ENCODE data around the gene SLC19A3. TPM values are rescaled to one million over a fixed set of nuclear protein-coding genes. Genes with fewer than 3 reads are reported as not detected.

SLC19A3 gene
- 0.14 and 2.4 TPM in 2 replicates for total RNA-seq

GRCh38 chr2:227717687-227718567, at the start of gene SLC19A3:
TSS of gene SLC19A3 (minus strand) at chr2:227718028. CDS start at chr2:227702318, 15,710 bp downstream.

DNA sequence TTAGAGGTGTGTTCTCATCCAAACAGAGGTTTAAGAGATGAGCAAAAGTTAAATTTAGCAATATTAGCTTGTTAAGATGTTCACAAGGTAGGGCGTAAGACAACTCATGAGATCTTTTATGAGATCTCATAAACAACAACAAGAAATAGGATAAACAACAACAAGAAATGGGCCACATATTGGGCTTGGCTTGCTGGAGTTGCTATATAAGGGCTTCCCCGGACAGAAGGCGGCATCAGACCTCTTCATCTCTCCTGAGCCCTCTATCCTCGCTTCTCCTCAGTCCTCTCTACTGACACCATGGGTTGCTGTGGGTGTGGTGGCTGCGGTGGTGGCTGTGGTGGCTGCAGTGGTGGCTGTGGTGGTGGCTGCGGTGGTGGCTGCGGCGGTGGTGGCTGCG, 27.8 kb upstream of the SLC19A3 start, which contains the start of gene SCYGR8:
Gene SCYGR8 (plus strand): TSS at position 301 of the 400 bp plus-strand sequence. CDS start 0 bp downstream, at position 301.

GRCh38 chr2:227728035-227728434, 10.2 kb upstream of the SLC19A3 start, which contains the start of gene SCYGR7:
TSS of gene SCYGR7 (plus strand) at chr2:227728335. CDS start at chr2:227728335, 0 bp downstream.

DNA sequence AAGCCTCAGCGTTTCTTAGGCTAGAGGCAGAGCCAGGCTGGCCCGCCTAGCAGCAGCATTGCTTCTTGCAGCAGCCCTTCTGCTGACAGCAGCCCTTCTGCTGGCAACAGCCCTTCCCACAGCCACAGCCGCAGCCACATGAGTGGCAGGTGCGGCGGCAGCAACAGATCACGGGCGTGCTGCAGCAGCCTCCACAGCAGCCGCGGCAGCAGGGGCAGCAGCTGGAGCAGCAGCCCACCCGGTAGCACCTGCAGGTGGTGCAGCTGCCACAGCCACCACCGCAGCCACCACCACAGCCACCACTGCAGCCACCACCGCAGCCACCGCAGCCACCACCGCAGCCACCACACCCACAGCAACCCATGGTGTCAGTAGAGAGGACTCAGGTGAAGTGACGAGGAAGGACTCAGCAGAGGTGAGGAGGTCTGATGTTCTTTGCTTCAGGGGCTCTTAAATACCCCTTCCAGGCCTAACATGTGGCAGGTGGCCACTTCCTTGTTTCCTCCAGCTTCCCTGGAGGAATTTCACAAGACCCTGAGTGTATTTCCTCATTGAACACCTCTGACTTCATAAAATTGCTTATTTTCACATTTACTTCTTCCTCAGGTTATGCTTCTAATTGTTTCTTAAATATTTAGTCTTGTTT, 6.7 kb upstream of the SLC19A3 start, which contains the start of gene SCYGR6:
Gene SCYGR6 (minus strand): TSS at position 364 of the 646 bp plus-strand sequence. CDS start 0 bp downstream, at position 364.

GRCh38 chr2:227666631-227667170, 51.1 kb downstream of the SLC19A3 start, which contains the start of gene SCYGR5:
TSS of gene SCYGR5 (plus strand) at chr2:227666804. CDS start at chr2:227666804, 0 bp downstream.

Small RNA genes within 50 kb of the gene (small RNA-seq; reads per million reads assigned to genes)
- gene RNA5SP121 (ENCODE audit: low replicate concordance): 1.0 reads per million, percentile 45 among the genes with 10 or more reads in this experiment

Other genes starting within 250 kb of the SLC19A3 start
- gene AGFG1, start 245.9 kb downstream of the SLC19A3 start, total RNA-seq: 85.8 and 98.6 TPM in 2 replicates
- gene SCYGR2, start 119.1 kb downstream of the SLC19A3 start, total RNA-seq: not detected in 2 replicates
- not detected in 2 replicates for gene SCYGR3, start 103.2 kb downstream of the SLC19A3 start, total RNA-seq
- not detected in 2 replicates for gene SCYGR4, start 100.5 kb downstream of the SLC19A3 start, total RNA-seq
- not detected in 2 replicates for gene SCYGR5, start 51.2 kb downstream of the SLC19A3 start, total RNA-seq
- gene SCYGR6, start 6.7 kb upstream of the SLC19A3 start, total RNA-seq: not detected in 2 replicates
- gene SCYGR7, start 10.3 kb upstream of the SLC19A3 start, total RNA-seq: not detected in 2 replicates
- not detected in 2 replicates for gene SCYGR8, start 27.9 kb upstream of the SLC19A3 start, total RNA-seq
- gene CCL20, start 95.8 kb upstream of the SLC19A3 start, total RNA-seq: 1.1 and 8.1 TPM in 2 replicates
- 1.5 and 2.7 TPM in 2 replicates for gene DAW1, start 153.6 kb upstream of the SLC19A3 start, total RNA-seq

All from placental pericyte (primary cell).